ENCODE data around the gene HNRNPCL1.
"Not testable (repeated sequence)": the region's sequence is repeated elsewhere in the genome, so short reads cannot be mapped to it uniquely, and the experiment has no call there.

HNRNPCL1 gene

GRCh38 chr1:12848620-12849019 is at the start of gene HNRNPCL1:
TSS of gene HNRNPCL1 (minus strand) at chr1:12848720. CDS start at chr1:12848289, 431 bp downstream.
- not testable (repeated sequence) for DNase-seq

DNA sequence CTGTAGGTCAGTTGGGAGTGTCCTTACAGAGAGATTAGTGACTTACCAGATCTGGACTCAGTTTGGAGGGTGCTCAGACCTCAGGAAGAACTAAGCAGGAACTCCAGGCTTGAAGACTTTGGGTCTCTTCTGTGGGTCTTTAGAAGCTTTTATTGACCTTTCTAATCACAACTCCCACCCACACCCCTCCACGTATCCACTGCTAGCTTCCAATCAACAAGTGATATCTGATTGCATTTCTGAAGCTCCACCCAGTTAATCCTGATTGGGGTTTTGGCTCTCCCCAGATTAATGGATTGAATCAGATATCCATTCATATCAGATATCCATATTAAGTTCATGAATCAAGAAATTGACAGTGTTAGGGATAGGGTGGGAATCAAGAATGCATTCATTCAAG is 49.6 kb upstream of the HNRNPCL1 start, which contains the start of gene PRAMEF10:
PRAMEF10 (minus strand) TSS at position 101 of the 400 bp plus-strand sequence. CDS start 2,423 bp downstream, outside the sequence.
- not testable (repeated sequence) for DNase-seq

- not testable (repeated sequence) for DNase-seq
Observed at GRCh38 chr1:12886101-12886500, 37.6 kb upstream of the HNRNPCL1 start, which contains the start of gene PRAMEF4. TSS of gene PRAMEF4 (minus strand) at chr1:12886201. CDS start at chr1:12883394, 2,807 bp downstream.

GRCh38 chr1:12878453-12878852 is 29.9 kb upstream of the HNRNPCL1 start:
- DNase-seq: not testable (repeated sequence)

DNA sequence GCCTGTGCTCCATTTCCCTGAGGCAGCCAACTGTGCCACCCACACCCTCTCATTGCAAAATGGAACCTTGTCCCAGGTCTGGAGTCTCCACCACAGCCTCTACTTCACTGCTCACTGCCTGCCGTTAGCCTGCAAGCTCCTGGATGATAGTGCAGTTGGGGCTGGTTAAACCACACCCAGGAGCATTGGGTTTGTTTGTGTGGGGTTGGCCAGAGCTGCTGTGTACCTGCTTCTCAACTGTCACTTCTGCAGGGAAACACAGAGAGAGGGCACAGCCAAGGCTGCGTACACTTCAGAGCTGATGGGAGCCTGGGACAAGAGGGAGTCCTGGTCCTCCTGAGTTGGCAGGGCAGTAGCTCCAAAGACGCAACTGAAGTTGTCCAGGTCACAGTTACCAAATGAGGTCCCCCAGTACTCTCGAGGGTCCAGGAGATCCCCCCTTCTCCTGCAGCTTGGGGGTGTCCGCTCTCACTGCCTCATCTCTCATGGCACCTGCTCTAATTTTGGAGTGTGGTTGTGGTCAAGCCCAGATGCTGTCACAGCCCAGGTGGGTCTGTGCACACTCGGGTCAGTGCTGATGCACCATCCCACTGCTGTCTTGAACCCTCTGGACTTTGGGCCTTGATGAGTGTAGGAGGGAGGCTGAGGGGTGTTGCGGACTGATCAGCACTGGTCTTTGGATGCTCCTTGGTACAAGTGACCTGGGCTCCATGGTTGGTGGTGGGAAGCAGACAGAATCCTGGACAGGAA is 14.8 kb upstream of the HNRNPCL1 start:
- DNase-seq: not testable (repeated sequence)

- not testable (repeated sequence) for DNase-seq
Observed at GRCh38 chr1:12856786-12857185, 8.3 kb upstream of the HNRNPCL1 start, which contains the start of gene PRAMEF2. TSS of gene PRAMEF2 (plus strand) at chr1:12857086. CDS start at chr1:12859010, 1,924 bp downstream.

DNA sequence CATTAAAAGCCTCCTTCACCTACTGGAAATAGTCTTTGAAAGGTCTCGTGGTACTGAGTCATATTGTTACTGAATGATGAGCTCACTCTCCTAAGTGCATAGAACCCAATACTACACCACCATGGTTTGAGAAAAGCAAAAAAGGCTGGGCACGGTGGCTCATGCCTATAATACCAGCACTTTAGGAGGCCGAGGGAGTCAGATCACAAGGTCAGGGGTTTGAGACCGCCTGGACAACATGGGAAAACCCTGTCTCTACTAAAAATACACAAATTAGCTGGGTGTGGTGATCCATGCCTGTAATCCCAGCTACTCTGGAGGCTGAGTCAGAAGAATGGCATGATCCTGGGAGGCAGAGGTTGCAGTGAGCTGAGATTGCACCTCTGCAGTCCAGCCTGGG is 3.3 kb upstream of the HNRNPCL1 start:
- DNase-seq: no peak

- DNase-seq: not testable (repeated sequence)
Observed at GRCh38 chr1:12833251-12833650, 15.3 kb downstream of the HNRNPCL1 start.

DNA sequence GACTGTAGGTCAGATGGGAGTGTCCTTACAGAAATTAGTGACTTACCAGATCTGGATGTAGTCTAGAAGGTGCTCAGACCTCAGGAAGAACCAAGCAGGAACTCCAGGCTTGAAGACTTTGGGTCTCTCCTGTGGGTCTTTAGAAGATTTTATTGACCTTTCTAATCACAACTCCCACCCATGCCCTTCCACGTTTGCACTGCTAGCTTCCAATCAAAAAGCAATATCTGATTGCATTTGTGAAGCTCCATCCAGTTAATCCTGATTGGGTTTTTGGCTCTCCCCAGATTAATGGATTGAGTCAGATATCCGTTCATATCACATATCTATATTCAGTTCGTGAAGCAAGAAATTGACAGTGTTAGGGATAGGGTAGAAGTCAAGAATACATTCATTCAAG is 17.2 kb downstream of the HNRNPCL1 start, which contains the start of gene PRAMEF11:
PRAMEF11 (minus strand) TSS at position 101 of the 400 bp plus-strand sequence. CDS start 2,621 bp downstream, outside the sequence.
- not testable (repeated sequence) for DNase-seq

DNA sequence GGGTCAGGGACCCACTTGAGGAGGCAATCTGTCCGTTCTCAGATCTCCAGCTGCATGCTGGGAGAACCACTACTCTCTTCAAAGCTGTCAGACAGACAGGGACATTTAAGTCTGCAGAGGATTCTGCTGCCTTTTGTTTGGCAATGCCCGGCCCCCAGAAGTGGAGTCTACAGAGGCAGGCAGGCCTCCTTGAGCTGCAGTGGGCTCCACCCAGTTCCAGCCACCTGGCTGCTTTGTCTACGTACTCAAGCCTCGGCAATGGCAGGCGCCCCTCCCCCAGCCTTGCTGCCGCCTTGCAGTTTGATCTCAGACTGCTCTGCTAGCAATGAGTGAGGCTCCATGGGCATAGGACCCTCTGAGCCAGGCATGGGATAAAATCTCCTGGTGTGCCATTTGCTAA is 29.5 kb downstream of the HNRNPCL1 start:
- not testable (repeated sequence) for DNase-seq

- DNase-seq: no peak
Observed at GRCh38 chr1:12811409-12811784, 37.1 kb downstream of the HNRNPCL1 start.

DNA sequence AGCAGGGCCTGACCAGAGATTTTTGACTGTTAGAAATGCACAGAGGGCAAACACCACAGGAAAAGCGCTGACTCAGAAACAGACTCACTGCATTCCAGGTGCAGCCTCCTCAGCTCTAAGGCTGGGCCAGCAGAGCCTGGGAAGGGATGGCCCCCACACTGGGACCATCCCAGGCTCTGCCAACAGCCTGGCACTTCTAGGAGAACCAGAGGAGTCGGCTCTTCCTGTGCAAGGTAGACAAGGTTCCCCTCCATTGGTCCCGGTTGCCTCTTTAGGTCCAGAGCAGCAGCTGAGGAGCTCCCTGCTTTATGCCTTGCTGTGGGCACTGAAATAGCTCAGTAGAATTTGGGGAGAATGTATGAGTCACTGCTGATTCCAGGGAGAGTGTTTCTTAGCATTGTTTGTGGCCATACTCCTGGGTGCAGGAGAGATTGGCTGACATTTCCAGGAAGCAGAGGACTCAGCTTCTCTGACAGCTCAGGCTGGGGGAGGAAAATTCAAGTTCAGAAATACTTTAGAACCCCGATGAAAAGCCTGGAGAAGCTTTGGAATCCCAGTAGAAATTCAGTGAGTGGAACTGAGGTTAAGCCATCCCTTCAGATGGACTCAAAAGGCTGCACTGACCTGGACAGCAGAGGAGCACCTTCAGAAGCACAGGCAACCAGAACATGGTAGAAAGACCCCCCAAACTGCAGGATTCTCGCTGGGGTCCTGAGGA is 37.7 kb downstream of the HNRNPCL1 start:
- no peak for DNase-seq

GRCh38 chr1:12809933-12810332 is 38.6 kb downstream of the HNRNPCL1 start:
- DNase-seq: no peak

- no peak for DNase-seq
Observed at GRCh38 chr1:12799730-12800129, 48.8 kb downstream of the HNRNPCL1 start.

DNA sequence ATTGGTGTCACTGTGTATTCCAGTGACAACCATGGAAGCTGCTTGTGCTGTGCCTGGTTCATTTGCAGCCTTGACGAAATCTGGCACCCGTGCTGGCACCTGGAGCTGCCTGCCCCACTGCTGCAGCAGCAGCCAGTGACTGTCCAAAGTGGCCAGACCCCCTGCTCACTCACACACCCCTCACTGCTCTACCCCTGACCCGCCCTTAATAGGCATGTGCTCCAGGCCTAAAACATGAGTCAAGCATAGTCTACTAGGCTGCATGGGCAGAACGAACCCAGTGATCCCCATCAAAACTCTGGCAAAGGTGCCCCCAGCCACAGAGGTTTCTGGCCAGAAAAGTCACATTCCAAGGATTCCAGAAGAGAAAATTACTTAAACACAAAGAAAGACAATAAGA is 49.6 kb downstream of the HNRNPCL1 start:
- no peak for DNase-seq

All from stimulated activated CD4-positive, alpha-beta T cell treated with anti-CD3 and anti-CD28 coated beads, Interleukin-2, amount 100 ng/mL, for 24 hours (primary cell).